GM12873 (cell line): Measurements from ENCODE around the gene IZUMO4.

Source experiments
- TF ChIP-seq, protein P1 (sequence below): IDR thresholded peaks from 2 replicates; pipeline ENCODE4 v1.5.1; 2012; ENCODE audit warnings: low read depth, mild to moderate bottlenecking, moderate library complexity, low read length, control low read depth; ENCODE audit not compliant: insufficient read depth; ENCODE audit errors: missing control alignments

IZUMO4 gene

DNA sequence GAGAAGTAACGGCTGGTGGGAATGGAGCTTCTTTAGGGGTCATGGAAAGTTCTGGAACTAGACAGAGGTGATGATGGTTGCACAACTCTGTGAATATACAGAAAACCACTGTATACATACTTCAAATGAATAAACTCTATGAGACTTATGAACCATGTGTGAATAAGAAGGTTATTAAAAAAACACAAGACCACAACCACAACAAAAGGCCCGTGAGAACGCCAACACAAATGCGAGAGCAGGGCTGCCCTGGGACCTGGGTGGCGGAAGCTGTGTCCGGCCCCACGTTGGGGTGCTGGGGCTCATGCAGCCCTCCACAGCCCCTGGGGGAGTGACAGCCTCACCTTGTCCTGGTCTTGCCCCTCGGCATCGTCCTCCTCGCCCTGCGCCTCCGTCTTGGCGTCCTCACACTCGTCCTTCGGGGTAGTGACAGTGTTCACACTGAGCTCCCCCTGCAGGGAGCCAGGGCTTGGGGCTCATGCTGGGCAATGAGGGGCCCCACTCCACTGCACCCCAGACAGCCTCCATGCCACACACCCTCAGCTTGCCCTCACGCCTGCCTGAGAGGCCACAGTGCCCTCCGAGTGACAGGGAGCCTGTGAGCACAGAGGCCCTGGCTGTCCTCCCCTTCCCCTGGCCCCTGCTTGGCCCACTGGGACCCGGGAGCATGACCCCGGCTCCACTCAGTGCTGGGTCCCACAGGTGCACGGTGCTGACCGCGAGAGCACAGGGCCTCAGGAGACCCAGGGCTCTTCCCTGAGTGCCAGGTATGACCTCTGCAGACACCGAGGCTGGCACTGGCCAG lies 16.0 kb downstream of the IZUMO4 start:
- TF ChIP-seq, protein P1, sequence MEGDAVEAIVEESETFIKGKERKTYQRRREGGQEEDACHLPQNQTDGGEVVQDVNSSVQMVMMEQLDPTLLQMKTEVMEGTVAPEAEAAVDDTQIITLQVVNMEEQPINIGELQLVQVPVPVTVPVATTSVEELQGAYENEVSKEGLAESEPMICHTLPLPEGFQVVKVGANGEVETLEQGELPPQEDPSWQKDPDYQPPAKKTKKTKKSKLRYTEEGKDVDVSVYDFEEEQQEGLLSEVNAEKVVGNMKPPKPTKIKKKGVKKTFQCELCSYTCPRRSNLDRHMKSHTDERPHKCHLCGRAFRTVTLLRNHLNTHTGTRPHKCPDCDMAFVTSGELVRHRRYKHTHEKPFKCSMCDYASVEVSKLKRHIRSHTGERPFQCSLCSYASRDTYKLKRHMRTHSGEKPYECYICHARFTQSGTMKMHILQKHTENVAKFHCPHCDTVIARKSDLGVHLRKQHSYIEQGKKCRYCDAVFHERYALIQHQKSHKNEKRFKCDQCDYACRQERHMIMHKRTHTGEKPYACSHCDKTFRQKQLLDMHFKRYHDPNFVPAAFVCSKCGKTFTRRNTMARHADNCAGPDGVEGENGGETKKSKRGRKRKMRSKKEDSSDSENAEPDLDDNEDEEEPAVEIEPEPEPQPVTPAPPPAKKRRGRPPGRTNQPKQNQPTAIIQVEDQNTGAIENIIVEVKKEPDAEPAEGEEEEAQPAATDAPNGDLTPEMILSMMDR: no peak

DNA sequence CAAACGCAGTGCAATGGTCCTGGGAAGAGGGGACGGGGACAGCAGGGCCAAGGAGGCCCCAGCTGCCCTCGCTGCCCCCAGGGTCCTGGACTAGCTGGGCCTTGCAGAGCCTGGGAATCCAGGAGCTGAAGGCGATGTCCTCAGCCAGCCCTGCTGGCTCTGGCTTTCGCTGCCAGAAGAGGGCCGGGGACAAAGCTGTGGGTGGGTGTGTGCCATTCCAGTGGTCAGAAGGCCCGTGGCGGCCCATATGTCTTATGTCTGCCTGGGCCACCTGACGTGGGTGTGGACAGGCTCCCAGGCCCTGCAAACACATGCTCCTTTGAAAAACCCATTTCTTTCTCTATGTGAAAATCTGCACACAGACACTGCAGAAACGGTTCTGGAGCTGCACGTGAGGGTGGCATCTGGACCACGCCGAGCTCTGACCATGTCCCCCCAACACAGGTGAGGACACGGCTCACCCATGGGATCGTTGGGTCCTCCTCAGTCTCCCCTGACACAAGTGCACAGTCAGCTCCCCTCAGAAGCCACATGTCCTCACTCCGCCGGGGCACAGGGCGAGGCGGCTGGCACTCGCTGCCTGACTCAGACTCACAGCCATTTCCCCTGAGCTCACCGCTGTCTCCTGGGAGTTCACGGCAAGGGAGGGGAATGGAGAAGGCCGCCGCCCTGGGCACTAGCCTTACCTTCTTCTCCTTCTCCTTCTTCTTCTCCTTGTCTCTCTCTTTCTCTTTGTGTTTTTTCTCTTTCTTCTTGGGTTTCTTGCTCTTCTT lies 16.9 kb downstream of the IZUMO4 start:
- TF ChIP-seq, protein P1: no peak

DNA sequence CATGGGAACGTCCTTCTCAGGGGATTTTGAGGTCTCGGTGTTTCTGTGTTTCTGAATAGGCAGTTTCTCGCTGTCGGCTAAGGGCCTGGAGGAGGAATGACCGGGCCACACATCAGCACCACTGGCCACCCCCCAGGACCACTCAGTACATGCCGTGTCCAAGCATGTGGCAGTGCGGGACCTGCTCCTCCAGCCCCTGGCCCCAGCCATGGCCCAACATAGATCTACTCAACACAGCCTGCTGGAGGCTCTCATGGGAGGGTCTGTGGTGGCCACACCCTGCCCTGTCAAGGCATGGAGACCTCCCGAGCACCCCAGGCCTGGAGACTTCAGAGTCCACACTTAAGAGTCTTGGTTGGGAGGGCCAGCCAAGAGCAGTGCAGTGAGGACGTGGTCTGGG lies 17.5 kb downstream of the IZUMO4 start:
- TF ChIP-seq, protein P1: no peak

DNA sequence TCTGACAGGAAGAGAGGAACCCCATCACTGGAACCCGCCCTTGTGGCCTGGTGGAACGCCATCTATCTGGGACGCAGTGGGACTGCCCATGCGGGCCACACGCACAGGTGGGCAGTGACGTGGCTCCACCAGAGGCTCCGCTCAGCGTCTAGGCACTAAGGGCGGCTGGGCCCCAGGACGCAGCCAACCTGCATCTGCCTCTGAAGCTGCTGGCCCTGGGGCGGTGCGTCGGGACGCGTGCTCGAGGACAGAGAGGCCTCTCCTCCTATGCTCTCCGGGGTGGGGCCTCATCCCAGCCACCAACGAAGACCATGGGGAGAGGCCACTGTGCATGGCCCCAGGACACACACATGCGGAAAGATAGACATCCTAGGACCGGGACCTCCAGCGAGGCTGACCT lies 18.1 kb downstream of the IZUMO4 start:
- TF ChIP-seq, protein P1: no peak

DNA sequence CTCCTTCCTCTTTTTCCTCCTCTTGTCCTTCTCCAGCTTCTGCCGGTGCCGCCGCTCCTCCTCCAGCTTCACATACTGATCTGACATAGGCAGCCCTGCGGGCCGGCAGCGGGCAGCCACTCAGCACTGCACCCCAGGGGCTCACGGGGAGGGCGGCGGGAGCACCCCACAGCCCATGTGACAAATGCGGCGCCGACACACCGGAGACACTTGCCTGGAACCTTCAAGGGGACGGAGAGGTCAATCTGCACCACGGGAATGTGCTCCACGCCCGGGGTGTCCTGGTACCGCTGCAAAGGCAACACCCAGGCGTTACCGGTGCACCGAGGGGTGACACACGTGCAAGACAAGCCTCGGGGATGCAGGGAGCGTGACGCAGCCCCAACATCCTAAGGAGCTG lies 18.6 kb downstream of the IZUMO4 start:
- TF ChIP-seq, protein P1: no peak

DNA sequence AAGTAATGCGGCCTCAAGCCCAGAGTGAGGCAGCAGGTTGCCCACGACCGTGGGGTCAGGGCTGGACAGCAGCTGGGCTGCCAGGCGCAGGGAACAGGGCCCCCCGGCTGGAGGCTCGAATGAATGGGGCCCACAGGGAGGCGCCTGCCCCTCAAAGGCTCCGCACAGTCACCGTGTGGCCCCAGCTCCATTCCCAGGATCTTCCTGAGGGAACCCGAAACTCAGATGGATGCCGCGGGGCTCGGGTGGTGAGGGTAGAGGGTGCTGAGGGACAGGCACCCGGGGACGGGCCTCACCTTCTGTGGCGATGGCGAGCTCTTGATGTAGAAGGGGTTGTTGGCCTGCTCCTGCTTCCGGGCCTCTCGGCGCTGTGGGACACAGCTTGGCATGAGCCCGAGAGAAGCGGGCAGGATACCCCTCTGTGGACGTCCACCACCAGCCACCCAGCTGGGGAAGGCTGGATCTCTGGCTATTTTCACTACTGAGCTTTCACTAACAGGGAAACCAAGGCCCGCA lies 19.3 kb downstream of the IZUMO4 start:
- TF ChIP-seq, protein P1: no peak

DNA sequence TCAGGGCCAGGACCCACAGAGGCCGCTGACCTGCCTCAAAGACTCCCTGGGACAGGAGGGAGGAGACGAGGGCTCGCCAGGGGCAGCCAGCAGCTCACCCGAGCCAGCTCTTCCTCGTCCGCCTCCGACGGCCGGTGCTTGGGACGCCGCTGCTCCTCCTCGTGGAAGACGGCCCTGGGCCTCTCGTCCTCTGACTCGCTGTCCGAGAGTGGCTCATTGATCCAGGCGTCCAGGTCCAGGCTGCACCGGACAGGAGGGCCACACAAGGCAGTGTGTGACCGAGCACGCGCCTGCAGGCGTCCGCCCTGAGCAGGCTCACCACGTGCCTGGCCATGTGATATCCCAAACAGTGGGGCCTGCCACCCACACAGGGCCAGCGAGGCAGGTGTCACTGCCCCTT lies 19.8 kb downstream of the IZUMO4 start:
- TF ChIP-seq, protein P1: no peak
